ENCODE results near the gene PTP4A2.

PTP4A2 gene

DNA sequence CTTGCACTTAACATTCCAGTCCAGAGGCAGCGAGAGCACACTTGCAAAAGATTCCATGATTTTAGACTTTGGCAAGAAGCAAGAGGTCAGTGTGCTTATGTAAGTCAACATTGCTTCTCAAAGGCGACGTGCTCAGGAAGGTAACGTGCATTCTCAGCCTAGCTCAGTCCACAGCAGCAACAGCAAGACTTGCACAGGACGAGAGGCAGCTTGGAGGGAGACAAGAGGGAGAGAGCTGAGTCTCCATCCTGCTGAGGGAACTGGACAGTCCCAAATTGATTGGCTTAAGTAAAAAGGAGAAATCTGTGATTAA, 56.5 kb downstream of the PTP4A2 start:
- DNase-seq (ENCODE audit: insufficient read length, low spot score) (no peak), FAIRE-seq (no peak)
- TF ChIP-seq, protein P1, sequence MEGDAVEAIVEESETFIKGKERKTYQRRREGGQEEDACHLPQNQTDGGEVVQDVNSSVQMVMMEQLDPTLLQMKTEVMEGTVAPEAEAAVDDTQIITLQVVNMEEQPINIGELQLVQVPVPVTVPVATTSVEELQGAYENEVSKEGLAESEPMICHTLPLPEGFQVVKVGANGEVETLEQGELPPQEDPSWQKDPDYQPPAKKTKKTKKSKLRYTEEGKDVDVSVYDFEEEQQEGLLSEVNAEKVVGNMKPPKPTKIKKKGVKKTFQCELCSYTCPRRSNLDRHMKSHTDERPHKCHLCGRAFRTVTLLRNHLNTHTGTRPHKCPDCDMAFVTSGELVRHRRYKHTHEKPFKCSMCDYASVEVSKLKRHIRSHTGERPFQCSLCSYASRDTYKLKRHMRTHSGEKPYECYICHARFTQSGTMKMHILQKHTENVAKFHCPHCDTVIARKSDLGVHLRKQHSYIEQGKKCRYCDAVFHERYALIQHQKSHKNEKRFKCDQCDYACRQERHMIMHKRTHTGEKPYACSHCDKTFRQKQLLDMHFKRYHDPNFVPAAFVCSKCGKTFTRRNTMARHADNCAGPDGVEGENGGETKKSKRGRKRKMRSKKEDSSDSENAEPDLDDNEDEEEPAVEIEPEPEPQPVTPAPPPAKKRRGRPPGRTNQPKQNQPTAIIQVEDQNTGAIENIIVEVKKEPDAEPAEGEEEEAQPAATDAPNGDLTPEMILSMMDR (IDR thresholded peaks at IDR 0.05; ENCODE audit: insufficient read depth, missing control alignments): no peak

DNA sequence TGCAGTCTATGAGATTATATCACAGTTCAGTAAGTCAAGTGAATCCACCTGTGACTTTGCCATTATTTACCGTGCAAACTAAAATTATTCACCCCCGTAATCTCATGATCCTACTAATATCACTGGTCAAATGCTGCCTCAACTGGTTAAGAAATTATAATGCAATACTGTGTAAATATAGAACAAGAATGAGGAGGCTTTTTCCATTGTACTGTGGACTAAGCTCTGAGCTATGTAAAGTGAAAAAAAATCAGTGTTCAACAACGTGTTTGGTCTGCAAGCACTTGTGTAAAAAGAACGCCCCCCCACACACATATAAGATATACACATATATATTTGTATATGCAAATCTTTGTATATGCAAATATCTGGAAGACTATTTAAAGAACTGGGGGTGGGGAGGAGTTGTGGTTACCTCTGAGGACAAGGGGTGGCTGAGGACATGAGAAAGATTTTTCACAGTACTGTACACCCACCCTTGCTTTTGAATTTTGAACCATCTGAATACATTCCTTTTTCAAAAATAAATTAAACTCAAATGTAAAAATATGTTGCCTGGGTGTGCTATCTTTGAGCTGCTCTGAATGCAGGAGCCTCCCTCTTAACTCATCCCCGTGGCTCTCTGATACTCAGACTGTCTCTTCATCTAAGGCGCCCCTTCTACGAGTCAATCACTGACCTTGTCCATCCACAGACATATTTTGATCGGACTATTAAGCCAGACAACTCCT, 57.0 kb downstream of the PTP4A2 start:
- FAIRE-seq (no peak), DNase-seq (ENCODE audit: insufficient read length, low spot score) (no peak)
- TF ChIP-seq, protein P1 (IDR thresholded peaks at IDR 0.05; ENCODE audit: insufficient read depth, missing control alignments): no peak

DNA sequence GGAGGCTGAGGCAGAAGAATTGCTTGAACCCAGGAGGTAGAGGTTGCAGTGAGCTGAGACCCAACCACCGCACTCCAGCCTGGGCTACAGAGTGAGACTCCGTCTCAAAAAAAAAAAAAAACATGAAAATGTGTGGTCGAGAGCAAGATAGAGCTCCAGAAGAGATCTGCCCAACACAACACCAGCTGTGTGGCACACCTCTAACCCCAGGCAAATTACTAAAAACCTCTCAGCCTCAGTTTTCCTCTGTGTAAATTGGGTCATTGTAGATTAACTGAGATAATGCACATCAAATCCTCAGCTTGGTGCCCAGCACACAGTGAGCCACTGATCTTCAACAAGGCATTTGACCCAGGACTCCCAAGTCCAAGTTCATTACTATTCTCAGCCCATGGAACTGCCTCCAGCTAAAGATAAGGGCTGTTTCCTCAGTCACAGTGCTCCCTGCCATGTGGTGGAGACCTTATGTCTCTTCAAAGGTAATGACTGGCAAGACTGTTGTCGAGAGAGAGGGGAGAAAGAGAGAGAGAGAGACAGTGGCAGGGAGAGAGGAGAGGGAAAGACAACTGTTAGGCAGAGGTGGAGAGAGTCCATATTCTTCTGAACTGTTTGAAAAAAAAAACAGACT, 58.1 kb downstream of the PTP4A2 start:
- FAIRE-seq: no peak
- no peak for DNase-seq (ENCODE audit: insufficient read length, low spot score)
- TF ChIP-seq, protein P1 (IDR thresholded peaks at IDR 0.05; ENCODE audit: insufficient read depth, missing control alignments): no peak

DNA sequence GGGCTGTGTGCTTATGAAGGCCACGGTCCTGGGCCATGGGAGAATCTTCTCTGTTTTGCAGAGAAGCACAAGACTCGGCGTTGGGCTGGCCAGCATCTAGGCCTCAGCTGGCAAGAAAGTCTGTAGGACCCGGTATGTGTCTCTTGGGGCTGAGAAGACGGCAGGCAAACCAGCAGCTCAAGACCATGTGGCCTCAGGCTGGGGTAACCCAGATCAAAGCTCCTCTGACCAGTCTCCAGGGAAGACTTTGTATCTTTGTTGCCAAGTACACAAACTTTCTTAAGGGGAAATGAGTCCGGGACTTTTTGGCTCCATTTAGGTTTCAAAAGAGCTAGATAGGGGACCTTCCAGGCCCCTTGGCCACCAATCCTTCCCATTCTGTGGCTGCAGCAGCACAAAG, 60.1 kb downstream of the PTP4A2 start:
- FAIRE-seq: no peak
- TF ChIP-seq, protein P1 (IDR thresholded peaks at IDR 0.05; ENCODE audit: insufficient read depth, missing control alignments): no peak

DNA sequence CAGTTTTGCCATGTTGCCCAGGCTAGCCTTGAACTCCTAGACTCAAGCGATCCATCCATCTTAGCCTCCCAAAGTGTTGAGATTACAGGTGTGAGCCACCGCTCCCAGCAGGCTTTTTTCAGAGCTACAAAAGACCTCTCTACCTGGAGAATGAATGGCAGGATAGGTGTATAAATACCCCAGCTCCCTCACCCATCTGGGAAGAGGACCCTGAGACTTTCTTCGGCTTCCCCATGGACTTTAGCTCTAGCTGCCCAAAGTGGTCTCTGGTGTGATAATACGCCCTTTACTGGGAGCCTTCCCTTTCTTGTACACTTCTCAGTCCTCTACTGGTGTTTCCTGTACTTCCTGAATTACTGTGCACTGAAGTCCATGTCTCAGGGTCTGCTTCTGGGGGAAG, 60.6 kb downstream of the PTP4A2 start:
- no peak for FAIRE-seq
- TF ChIP-seq, protein P1 (IDR thresholded peaks at IDR 0.05; ENCODE audit: insufficient read depth, missing control alignments): no peak
- DNase-seq (ENCODE audit: insufficient read length, low spot score): no peak

More for the DNA sequence above, 60.1 kb downstream of the PTP4A2 start:
- DNase-seq (ENCODE audit: insufficient read length, low spot score): no peak

DNA sequence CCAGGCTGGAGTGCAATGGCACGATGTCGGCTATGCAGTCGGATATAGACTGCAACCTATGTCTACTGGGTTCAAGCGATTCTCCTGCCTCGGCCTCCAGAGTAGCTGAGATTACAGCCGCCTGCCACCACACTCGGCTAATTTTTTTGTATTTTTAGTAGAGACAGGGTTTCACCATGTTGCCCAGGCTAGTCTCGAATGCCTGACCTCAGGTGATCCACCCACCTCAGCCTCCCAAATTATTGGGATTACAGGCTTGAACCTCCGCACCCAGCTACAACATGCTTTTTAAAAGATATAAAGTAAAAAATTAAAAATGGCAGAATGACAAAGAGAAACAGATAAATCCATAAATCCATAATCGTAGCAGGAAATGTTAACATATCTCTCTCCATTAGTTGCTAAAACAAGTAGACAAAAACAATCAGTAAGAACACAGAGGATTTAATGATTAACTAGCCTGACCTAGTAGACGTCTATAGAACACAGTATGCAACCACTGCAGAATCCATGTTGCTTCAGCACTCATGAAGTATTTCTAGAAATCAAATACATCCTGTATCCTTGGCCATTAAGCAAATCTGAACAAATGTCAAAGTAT, 62.4 kb downstream of the PTP4A2 start:
- no peak for DNase-seq (ENCODE audit: insufficient read length, low spot score)
- TF ChIP-seq, protein P1 (IDR thresholded peaks at IDR 0.05; ENCODE audit: insufficient read depth, missing control alignments): no peak
- no peak for FAIRE-seq

DNA sequence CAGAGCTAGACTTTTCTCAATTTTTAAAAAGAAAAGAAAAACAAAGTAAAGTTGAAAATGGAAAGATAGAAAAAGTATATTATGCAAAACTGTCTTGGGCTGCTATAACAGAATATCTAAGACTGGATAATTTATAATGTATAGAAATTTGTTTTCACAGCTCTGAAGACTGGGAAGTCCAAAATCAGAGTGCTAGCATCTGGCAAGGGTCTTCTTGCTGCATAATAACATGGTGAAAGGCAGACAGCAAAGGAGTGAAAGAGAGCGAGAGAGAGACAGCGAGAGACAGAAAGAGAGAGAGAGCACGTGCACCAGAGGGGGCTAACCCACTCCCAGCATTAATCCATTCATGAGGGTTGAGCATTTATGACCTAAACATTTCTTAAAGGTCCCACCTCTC, 63.2 kb downstream of the PTP4A2 start:
- FAIRE-seq (no peak), DNase-seq (ENCODE audit: insufficient read length, low spot score) (no peak)
- TF ChIP-seq, protein P1 (IDR thresholded peaks at IDR 0.05; ENCODE audit: insufficient read depth, missing control alignments): no peak
